Fibroblast of upper back skin (primary cell): ENCODE data around the gene DRD4.

ENCODE experiments used
- DNase-seq: peaks from one replicate; pipeline ENCODE4 v3.0.0-alpha.2; 2013

Gene DRD4

DNA sequence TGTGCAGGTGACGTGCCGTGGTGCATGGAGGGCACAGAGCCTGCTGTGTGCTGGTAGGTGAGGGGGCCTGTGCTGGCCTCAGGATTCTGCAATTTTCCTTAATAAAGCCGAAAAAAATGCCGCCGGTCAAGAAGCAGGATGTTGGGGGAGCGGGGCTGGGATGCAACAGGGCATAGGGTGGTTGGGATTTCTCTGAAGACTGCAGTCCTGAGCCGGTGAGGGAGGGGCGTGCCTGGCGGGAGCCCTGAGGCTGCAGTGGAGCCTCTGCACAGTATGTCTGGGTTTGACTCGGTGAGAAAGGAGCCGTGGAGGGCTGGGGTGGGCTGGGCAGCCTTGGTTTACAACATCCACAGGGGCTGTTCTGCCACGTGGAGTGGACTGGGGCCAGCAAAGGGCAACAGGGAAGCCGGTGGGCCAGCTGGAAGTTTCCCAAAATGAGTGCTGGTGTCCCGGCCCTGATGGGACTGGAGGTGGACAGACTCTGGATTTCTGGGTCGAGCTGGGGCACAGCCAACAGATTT lies 13.7 kb upstream of the DRD4 start:
- no peak for DNase-seq

DNA sequence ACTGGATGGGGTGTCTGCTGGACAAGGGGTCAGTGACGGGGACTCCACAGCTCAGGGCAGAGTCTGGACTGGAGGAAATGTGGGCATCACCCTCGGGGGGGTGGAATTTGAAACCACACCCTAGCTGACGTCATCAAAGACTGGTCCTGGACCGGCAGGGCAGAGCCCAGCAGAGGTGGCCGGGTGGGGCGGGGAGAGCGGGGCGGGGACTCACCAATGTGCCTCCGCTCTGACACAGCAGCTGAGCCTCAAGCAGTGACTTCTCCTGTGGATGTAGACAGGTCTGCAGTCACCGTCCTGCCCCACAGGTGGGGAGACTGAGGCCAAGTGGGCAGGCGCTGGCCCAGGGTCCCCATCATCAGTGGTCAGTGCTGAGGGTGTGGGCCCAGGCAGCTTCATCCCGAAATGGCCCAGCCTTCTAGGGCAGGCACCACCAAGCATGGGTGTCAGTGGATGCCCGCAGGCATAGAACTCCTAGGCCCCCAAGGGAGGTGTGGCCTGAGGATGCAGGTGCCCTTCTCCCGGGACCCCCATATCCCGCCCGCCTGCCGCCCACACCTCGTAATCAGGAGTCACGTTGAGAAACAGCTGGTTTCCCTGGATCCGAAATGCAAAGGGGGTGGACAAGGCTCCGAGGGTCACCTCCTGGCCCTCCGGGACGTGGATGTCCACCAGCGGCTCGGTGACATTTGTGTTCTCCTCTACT lies 12.9 kb upstream of the DRD4 start:
- DNase-seq = no peak

DNA sequence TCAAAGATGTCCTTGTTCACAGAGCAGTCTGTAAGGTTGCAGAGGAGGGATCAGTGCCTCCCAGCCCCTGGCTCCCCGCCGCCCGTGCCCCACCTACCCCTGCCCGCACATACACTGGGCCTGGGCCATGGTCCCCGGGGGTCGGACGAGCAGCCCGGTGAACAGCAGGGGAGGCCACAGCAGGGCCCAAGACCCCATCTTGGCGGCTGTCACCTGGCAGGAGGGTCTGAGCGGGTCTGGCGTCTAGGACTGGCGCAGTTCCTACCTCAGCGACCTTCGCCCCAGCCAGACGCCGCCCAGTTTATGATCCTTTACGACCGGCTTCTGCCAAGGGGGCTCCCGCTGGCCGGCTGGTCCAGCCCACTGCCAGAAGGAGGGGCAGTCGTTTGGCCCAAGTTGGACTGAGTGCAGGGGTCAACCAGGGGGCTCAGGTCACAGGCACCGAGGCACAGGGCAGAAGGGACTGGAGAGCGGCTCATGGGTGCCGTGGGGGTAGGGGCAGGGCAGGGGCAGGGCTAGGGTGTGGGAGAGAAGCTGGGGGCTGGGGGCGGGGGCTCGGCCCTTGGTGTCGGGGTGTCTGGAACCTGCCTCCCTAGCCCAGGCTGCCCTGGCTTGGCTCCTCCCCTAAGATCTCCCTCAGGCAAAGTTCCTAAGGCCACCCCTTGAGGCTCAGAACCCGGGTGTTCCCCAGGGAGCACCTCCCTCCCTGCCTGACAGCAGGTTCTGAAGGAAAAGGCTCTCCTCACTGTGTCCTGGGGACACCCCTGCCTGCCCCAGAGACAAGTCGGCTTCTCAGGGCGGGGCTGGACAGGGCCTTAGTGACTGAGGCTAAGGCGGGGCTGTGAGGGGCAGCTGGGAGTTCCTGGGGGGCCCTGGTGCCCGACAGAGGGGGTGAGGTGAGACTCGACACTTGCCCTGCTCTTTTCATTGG lies 12.1 kb upstream of the DRD4 start, which contains the start of gene CDHR5:
Gene CDHR5, minus strand, starts transcription at position 251 of the 931 bp plus-strand sequence. Its CDS starts 53 bp downstream, at position 198.
- DNase-seq = no peak

DNA sequence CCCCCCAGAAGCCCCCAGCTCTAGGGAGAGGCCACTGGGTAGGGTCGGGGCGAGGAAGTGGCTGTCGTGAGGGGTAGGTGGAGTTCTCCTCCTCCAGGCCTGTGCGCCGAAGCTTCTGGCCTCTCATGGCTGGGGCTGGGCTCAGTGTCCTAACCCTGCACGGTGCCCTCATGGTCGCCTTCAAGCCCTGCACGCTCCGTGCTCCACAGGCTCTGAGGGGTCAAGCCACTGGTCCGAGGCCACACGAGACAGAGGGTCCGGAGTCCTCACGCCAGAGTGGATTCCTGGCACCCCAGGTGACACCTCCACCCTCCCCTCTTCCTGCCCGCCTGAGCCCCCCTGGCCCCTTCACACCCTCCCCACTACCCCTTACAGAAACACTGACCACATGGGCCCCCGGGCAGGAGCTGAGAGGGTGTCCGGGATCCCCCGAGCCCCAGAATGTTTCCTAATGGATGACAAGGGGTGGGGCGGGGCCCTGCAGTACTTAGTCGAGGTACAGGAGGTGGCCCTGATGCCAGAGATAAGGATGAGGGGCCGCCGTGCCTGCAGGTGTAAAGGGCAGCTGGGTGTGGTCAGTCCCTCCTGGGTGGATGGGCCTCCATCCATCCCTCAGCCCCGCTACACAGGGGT lies 11.3 kb upstream of the DRD4 start:
- no peak for DNase-seq

DNA sequence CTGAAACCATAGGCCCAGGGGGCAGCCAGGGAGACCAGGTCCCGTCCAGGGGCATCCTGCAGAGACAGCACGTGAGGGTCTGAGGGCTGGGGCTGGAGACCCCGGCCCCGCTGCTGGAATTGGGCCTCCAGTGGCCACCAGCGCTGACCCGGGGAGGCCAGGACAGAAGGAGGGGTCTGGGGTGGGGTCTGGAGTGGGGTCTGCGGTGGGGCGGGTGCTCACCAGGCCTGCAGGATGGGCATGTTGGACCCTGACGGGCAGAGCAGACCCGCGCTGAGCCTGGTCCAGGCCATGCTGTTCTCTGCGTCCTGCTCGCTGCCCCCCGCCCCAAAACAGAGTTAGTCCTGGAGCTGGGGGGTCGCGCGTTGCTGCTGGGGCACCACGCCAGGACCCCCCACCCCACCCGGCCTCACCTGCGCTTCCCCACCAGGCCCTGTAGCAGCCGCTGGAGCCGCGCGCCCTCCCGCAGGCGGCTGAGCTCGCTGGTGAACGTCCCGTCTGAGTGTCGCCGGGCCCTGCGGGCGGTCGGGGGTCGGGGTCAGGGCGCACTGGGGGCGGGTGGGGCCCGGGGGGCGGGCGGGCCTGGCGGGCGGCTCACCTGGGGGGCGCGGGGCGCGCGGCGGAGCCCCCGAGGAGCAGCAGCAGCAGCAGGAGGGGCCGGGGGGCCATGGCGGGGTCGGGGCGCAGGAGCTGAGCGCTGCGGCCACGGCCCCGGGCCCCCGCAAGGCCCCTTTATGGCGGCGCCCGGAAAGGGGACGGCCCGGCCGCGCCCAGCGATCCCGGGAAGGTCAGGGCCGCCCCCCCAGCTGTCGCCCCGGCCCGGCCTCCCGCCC lies 10.4 kb upstream of the DRD4 start, which contains the start of gene SCT:
Gene SCT, minus strand, starts transcription at position 707 of the 833 bp plus-strand sequence. Its CDS starts 38 bp downstream, at position 669.
- no peak for DNase-seq

DNA sequence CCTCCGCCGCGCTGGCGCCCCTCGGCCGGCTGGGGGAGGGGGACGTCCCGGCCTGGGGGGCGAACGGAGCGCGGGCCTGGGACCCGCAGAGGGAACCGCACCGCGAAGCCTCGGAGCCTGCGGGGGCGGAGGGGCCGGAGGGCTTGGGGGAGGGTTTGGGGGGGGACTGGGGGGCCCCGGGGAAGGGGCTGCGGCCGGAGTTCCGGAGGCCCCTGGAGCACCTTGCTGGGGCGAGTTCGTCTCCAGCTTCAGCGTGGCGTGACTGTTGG lies 9.8 kb upstream of the DRD4 start:
- DNase-seq = no peak

DNA sequence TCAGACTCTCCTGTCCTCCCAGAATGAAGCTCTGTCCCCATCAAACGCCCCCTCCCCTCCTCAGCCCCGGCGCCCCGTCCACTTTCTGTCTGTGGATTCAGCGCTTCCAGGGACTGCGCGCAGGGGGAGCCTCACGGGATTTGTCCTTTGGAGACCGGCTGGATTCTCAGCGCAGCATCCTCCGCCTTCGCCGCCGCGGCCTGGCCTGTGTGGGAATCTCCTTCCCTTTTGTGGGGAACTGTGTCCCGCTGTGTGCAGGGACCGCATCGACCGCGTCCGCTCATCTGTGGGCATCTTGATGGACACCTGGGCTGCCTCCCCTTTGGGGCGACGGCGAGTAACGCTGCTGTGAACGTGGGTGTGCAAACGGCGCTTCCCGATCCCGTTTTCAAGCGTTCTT lies 9.0 kb upstream of the DRD4 start:
- no peak for DNase-seq

DNA sequence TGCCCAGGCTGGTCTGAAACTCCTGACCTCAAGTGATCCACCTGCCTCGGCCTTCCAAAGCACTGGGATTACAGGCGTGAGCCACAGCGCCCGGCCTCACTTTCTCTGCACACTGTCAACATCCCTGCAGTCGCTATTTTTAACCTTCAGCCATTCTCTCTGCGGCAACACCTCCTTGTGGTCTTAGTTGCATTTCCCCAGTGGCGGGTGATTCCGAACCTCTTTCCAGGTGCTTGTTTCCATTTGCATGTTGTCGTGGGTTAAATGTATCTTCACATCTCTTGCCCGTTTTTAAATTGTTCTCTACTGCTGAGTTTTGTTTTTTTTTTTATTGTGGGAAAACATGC lies 7.9 kb upstream of the DRD4 start:
- no peak for DNase-seq

DNA sequence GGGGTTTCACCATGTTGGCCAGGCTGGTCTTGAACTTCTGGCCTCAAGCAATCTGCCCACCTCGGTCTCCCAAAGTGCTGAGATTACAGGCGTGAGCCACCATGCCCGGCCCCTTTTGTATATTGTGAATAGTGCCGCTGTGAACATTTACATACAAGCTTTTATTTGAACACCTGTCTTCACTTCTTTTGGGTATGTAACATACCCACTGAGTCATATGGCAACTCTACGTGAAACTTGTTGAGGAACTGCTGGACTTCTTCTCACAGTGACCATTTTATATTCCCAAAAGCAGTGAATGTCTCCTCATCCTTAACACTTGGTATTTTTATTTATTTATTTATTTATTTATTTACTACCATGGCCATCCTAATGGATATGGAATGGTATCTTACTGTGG lies 6.2 kb upstream of the DRD4 start:
- DNase-seq = no peak

DNA sequence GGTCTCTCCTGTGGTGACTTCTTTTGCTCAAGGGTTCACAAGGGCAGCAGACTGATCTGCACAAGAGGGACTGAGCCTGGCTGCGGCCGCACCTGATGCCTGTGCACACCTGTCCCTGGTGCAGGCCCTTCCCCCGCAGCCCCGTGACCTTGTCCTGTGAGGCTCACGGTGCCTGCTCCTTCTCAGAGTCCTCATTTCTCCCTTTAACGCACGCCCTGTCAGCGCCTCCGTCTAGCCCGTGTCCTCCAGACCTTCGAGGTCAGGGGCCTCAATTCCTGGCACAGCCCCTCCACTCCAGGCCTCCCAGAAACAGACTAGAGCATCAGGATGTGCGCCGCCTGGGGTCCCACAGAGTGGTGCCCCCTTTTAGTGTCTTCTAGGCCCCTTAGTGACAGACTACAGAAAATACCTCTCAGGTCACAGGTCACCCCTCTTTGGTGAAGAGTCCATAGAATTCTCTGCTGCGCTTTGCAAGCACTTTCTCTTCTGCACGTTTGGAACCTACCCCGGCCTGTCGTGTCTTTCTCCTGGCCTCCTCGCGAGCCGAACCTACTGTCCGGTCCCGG lies 1.0 kb upstream of the DRD4 start:
- no peak for DNase-seq

DNA sequence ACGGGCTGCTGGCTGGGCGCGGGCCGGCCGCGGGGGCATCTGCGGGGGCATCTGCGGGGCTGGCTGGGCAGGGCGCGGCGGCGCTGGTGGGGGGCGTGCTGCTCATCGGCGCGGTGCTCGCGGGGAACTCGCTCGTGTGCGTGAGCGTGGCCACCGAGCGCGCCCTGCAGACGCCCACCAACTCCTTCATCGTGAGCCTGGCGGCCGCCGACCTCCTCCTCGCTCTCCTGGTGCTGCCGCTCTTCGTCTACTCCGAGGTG lies 194 bp downstream of the DRD4 start:
- no peak for DNase-seq

DNA sequence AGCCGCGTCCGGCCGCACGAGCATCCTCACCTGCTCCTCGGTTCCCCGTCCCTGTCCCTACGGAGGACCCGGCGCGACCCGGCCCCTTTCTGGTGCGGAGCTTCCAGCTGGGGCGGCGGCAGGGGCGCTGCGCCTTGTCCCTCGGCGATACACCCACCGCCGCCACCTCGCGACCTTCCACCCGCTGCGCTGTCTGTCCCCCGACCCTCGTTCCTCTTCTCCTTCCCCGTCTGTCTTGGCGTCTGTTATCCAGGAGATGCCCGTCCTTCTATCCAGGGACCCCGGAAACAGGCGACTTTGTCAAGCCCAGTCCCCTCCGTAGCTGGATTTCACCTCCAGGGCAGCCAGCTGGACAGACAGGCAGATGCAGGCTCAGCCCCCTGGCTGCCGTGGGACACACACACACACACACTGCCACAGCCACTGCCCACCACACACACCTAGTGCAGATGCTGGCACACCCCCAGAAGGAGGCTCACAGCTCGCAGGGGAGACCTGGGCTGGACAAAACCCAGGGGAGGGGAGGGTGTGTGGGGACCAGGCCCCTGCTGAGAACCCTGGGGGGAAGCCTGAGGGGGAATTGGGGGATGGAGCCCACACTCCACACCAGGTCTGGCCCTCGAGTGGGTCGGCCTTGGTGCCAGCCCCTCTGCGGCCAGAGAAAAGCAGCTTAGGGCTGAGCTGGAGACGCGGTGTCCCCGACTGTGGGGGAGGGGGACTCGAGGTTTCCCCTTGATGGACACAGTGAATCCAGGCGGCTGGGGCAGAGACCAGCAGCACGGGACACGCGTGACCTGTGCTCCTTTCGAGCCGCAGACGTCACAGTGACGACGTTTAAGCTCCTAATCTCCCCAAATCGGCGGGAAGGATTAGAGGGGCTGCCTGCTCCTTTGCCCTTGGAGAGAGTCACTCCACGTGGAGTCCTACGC lies 788 bp downstream of the DRD4 start:
- no peak for DNase-seq

DNA sequence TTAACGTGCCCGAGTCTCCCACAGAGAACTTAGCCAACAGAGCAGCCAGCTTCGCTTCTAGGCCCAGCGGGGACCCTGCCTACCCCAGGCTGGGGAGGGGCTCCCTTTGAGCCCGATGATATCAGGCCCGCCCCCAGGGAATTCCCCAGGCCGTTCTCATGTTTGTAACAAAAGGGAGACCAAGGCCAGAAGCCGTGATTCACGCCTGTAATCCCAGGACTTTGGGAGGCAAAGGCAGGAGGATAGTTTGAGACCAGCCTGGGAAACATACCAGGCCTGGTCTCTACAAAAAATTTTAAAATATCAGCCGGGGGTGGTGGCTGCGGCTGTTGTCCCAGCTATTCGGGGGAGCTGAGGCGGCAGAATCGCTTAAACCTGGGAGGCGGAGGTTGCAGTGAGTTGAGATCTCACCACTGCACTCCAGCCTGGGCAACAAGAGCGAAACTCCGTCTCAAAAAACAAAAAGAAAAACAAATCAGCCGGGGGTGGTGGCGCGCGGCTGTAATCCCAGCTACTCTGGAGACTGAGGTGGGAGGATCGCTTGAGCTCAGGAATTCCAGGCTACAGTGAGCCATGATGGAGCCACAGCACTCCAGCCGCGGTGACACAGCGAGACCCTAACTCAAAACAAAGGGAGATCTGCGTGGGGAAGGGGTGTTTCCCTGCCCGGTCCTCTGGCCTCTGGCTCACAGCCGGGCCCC lies 1.7 kb downstream of the DRD4 start:
- peak; percentile 29 for DNase-seq

DNA sequence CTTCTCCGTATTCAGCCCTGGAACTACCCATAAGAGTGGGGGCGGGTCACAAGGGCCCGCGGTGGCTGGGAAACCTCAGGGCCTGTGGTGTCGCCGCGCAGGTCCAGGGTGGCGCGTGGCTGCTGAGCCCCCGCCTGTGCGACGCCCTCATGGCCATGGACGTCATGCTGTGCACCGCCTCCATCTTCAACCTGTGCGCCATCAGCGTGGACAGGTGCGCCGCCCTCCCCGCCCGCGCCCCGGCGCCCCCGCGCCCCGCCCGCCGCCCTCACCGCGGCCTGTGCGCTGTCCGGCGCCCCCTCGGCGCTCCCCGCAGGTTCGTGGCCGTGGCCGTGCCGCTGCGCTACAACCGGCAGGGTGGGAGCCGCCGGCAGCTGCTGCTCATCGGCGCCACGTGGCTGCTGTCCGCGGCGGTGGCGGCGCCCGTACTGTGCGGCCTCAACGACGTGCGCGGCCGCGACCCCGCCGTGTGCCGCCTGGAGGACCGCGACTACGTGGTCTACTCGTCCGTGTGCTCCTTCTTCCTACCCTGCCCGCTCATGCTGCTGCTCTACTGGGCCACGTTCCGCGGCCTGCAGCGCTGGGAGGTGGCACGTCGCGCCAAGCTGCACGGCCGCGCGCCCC lies 2.4 kb downstream of the DRD4 start:
- no peak for DNase-seq

DNA sequence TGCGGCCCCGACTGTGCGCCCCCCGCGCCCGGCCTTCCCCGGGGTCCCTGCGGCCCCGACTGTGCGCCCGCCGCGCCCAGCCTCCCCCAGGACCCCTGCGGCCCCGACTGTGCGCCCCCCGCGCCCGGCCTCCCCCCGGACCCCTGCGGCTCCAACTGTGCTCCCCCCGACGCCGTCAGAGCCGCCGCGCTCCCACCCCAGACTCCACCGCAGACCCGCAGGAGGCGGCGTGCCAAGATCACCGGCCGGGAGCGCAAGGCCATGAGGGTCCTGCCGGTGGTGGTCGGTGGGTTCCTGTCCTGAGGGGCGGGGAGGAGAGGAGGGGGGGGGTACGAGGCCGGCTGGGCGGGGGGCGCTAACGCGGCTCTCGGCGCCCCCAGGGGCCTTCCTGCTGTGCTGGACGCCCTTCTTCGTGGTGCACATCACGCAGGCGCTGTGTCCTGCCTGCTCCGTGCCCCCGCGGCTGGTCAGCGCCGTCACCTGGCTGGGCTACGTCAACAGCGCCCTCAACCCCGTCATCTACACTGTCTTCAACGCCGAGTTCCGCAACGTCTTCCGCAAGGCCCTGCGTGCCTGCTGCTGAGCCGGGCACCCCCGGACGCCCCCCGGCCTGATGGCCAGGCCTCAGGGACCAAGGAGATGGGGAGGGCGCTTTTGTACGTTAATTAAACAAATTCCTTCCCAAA lies 3.1 kb downstream of the DRD4 start:
- no peak for DNase-seq

DNA sequence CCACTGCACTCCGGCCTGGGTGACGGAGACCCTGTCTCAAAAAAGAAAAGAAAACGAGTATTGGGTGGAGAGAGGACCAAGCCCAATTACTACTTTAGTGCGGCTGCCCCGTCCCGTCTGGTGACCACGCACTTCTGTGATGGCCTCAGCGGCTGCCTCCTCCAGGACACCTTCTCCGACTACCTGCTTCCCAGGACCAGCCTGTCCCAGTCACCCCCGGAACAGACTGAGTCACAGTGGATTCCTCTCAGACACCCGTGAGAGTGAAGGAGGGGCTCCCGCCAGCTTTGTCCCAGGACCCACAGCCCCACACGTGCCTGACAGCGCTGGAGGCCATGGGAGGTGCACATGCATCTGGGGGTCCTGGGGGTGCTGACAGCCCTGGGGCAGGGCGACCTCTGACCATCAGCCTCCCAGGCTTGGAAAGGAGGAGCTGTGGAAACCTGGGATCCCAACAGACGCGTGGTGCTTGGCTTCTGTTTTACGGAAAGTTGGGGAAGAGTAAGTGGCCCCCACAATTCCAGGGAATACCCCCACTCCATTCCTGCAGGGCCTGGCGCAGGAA lies 4.8 kb downstream of the DRD4 start:
- DNase-seq = no peak

DNA sequence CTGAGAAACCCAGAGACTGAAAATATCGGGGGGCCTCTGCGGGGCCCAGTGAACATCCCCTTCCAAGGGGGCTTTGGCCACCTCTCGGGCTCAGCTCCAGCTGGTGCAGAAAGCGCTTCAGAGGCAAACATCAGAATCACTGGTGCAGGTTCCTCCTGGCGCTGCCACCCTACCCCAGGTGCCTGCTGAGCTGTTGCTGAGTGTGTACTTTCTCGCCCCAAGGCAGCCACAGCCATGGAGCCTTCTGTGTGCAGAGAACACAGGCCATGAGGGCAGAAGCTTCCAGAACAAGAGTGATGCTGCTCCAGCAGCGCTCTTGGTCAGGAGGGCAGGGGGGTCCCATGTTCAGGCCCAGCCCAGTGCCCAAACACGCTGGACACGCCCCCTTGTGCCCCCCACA lies 6.3 kb downstream of the DRD4 start:
- no peak for DNase-seq

DNA sequence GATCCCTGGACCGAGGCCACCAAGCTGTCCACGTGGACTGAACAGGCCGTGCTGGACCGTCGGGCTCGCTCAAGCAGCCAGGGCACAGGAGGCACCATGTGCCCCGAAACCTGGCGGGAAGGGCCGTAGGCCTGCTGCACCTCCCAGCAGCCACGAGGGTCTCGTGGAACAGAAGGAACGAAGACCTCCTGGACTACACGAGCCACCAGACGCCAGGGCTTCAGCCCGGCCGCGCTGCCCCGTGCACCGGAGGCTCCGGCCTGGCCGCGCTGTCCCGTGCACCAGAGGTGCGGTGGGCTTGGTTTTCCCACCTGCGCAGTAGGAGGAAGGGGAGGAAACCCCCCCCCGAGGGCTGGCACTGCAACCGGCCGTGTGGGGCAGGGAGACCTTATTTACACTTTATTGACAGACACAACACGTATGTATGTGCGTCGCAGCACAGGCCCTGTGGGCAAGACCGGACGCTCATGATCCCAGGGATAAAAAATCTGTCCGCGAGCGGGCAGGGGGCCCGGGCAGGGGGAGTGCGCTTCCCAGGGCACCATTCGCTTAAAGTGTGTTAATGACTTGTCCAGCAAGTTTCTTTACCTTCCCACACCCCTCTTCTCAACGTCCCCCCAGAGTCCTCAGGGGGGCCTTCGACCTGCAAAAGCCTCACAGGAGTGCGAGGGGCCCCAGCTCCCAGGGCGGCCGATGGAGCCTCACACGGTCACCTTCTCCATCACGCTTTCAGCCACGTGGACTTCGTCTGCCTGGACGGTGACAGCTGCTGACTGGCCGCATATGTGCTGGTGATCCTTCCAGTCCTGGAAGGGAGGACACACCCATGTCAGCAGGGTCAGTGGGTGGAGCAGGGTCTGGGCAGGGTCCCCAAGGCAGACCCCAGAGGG lies 7.0 kb downstream of the DRD4 start:
- no peak for DNase-seq
